ENCODE results near the gene VPS39.

VPS39 gene

GRCh38 chr15:42156243-42156922, 51.7 kb downstream of the VPS39 start, which contains the start of gene PLA2G4F:
PLA2G4F (minus strand) TSS chr15:42156636; CDS start chr15:42156549, 87 bp downstream.
- no peaks in the 10 kb centered on the region for H3K27me3 Mint-ChIP-seq
- no peak within 1 kb of the TSS for H3K27ac Mint-ChIP-seq

GRCh38 chr15:42155546-42156242, 52.4 kb downstream of the VPS39 start:
- Mint-ChIP-seq H3K4me1 (no peaks in the 10 kb centered on the region), H3K4me3 (no peak overlapping the region), H3K9me3 (no peaks in the 10 kb centered on the region), H3K27me3 (no peaks in the 10 kb centered on the region), H3K27ac (no peak overlapping the region), H3K36me3 (peaks cover 4% of the 10 kb centered on the region)

More at GRCh38 chr15:42156243-42156922, 51.7 kb downstream of the VPS39 start, which contains the start of gene PLA2G4F:
- Mint-ChIP-seq H3K4me3 (no peak within 1 kb of the TSS), H3K36me3 (peaks cover 4% of the 10 kb centered on the region), H3K4me1 (no peaks in the 10 kb centered on the region), H3K9me3 (no peaks in the 10 kb centered on the region)

- peaks cover 3% of the 10 kb centered on the region for H3K36me3 Mint-ChIP-seq
- H3K27ac Mint-ChIP-seq, result no peak overlapping the region
- H3K4me3 Mint-ChIP-seq, result no peak overlapping the region
- no peaks in the 10 kb centered on the region for H3K9me3 Mint-ChIP-seq
- no peaks in the 10 kb centered on the region for H3K27me3 Mint-ChIP-seq
- H3K4me1 Mint-ChIP-seq, result no peaks in the 10 kb centered on the region
These were observed 53.1 kb downstream of the VPS39 start for GRCh38 chr15:42154956-42155355.

- Mint-ChIP-seq H3K4me3 (no peak overlapping the region), H3K36me3 (peaks cover 1% of the 10 kb centered on the region), H3K9me3 (no peaks in the 10 kb centered on the region), H3K27ac (no peak overlapping the region), H3K27me3 (no peaks in the 10 kb centered on the region), H3K4me1 (no peaks in the 10 kb centered on the region)
These were observed 53.7 kb downstream of the VPS39 start for GRCh38 chr15:42154212-42154941.

GRCh38 chr15:42153874-42154211, 54.3 kb downstream of the VPS39 start:
- Mint-ChIP-seq H3K27me3 (no peaks in the 10 kb centered on the region), H3K4me3 (no peak overlapping the region), H3K27ac (no peak overlapping the region), H3K9me3 (no peaks in the 10 kb centered on the region), H3K36me3 (peaks cover 1% of the 10 kb centered on the region), H3K4me1 (no peaks in the 10 kb centered on the region)

GRCh38 chr15:42152921-42153698, 55.0 kb downstream of the VPS39 start:
- Mint-ChIP-seq H3K27ac (no peak overlapping the region), H3K4me3 (no peak overlapping the region), H3K27me3 (no peaks in the 10 kb centered on the region), H3K36me3 (no peaks in the 10 kb centered on the region), H3K4me1 (no peaks in the 10 kb centered on the region), H3K9me3 (no peaks in the 10 kb centered on the region)

- Mint-ChIP-seq H3K9me3 (no peaks in the 10 kb centered on the region), H3K27ac (no peak overlapping the region), H3K4me1 (no peaks in the 10 kb centered on the region), H3K36me3 (no peaks in the 10 kb centered on the region), H3K4me3 (no peak overlapping the region), H3K27me3 (no peaks in the 10 kb centered on the region)
These were observed 55.7 kb downstream of the VPS39 start for GRCh38 chr15:42152196-42152920.

GRCh38 chr15:42151736-42152135, 56.4 kb downstream of the VPS39 start:
- no peak overlapping the region for H3K4me3 Mint-ChIP-seq
- H3K9me3 Mint-ChIP-seq, result no peaks in the 10 kb centered on the region
- H3K36me3 Mint-ChIP-seq, result no peaks in the 10 kb centered on the region
- H3K27me3 Mint-ChIP-seq, result no peaks in the 10 kb centered on the region
- no peak overlapping the region for H3K27ac Mint-ChIP-seq
- H3K4me1 Mint-ChIP-seq, result no peaks in the 10 kb centered on the region

GRCh38 chr15:42151141-42151561, 57.0 kb downstream of the VPS39 start:
- Mint-ChIP-seq H3K4me1 (no peaks in the 10 kb centered on the region), H3K27ac (no peak overlapping the region), H3K4me3 (no peak overlapping the region), H3K27me3 (no peaks in the 10 kb centered on the region), H3K36me3 (no peaks in the 10 kb centered on the region), H3K9me3 (no peaks in the 10 kb centered on the region)

GRCh38 chr15:42150219-42150970, 57.7 kb downstream of the VPS39 start:
- Mint-ChIP-seq H3K27ac (no peak overlapping the region), H3K4me1 (no peaks in the 10 kb centered on the region), H3K4me3 (no peak overlapping the region), H3K36me3 (no peaks in the 10 kb centered on the region), H3K9me3 (no peaks in the 10 kb centered on the region), H3K27me3 (no peaks in the 10 kb centered on the region)

GRCh38 chr15:42149493-42150218, 58.4 kb downstream of the VPS39 start:
- H3K4me3 Mint-ChIP-seq, result no peak overlapping the region
- no peaks in the 10 kb centered on the region for H3K27me3 Mint-ChIP-seq
- no peak overlapping the region for H3K27ac Mint-ChIP-seq
- no peaks in the 10 kb centered on the region for H3K4me1 Mint-ChIP-seq
- no peaks in the 10 kb centered on the region for H3K9me3 Mint-ChIP-seq
- H3K36me3 Mint-ChIP-seq, result no peaks in the 10 kb centered on the region

GRCh38 chr15:42148808-42149492, 59.2 kb downstream of the VPS39 start:
- H3K27ac Mint-ChIP-seq, result no peak overlapping the region
- no peaks in the 10 kb centered on the region for H3K4me1 Mint-ChIP-seq
- no peak overlapping the region for H3K4me3 Mint-ChIP-seq
- H3K36me3 Mint-ChIP-seq, result no peaks in the 10 kb centered on the region
- no peaks in the 10 kb centered on the region for H3K9me3 Mint-ChIP-seq
- H3K27me3 Mint-ChIP-seq, result no peaks in the 10 kb centered on the region

- no peak overlapping the region for H3K4me3 Mint-ChIP-seq
- H3K27ac Mint-ChIP-seq, result no peak overlapping the region
- H3K27me3 Mint-ChIP-seq, result no peaks in the 10 kb centered on the region
- no peaks in the 10 kb centered on the region for H3K36me3 Mint-ChIP-seq
- no peaks in the 10 kb centered on the region for H3K4me1 Mint-ChIP-seq
- no peaks in the 10 kb centered on the region for H3K9me3 Mint-ChIP-seq
These were observed 60.7 kb downstream of the VPS39 start for GRCh38 chr15:42147431-42147735.

Data from activated naive CD4-positive, alpha-beta T cell treated with anti-CD3 and anti-CD28 coated beads, Interleukin-2, amount 50 U/mL, for 24 hours (primary cell).